ENCODE results near the gene CD80.

The CD80 gene

DNA sequence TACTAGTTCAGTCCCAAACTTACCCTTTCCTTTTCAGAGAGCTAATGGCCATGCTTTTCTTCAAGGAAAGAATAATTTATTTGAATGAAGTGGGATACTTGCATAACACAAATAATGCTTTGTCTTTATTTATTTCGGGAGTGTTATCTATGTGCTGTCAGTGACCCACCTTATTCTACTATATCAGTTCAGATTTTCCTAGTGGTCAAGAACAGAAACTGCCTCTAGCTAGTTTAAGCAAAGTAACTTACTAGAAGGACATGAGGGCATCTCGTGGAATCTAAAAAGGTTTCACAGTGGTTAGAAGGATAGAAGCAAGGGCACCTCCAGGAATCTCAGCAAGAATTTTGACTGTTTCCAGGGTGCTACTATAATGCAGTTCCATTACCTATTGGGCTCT, 64.8 kb downstream of the CD80 start:
- no peak for DNase-seq (ENCODE audit: low read depth)

DNA sequence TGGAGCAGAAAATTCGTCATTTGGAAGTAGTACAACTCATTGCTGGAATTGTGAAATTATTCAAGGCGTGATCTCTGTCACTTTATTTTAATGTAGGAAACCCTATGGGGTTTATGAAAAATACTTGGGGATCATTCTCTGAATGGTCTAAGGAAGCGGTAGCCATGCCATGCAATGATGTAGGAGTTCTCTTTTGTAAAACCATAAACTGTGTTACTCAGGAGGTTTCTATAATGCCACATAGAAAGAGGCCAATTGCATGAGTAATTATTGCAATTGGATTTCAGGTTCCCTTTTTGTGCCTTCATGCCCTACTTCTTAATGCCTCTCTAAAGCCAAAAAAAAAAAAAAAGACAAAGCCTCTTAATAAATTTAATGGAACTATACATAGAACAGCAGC, 66.6 kb downstream of the CD80 start:
- DNase-seq (ENCODE audit: low read depth) = no peak

DNA sequence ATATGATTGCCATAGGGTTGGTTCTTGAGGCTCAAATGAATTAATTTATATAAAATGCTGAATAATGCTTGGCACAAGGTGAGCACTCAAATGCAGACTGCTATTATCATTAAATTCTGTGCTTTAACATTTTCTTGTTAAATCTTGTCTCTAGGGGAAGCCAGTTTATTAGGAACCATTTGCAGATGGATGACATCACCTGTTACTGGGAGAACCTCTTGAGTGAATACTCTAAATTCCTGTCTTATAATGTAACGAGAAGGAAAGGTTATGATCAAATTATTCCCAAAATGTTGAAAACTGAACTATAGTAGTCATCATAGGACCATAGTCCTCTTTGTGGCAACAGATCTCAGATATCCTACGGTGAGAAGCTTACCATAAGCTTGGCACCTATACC, 67.3 kb downstream of the CD80 start:
- no peak for DNase-seq (ENCODE audit: low read depth)

DNA sequence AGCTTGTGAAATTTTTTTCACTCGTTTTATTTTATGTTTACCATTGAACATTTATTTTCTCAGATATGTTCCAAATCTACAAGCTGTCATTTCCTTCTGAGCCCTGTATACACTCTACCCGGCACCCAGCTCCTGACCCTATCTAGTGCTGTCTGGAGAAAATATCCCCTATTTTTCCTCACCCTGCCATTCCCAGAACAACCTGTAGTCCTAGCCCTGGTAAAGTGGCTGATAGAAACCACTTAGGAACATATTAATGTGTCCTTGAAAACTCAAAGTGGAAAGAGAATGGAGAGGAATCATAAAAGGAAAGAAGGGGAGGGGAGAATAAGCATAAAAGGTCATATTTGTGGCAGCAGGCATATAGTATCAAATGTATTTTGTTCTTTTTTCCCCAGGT, 69.3 kb downstream of the CD80 start:
- no peak for DNase-seq (ENCODE audit: low read depth)

DNA sequence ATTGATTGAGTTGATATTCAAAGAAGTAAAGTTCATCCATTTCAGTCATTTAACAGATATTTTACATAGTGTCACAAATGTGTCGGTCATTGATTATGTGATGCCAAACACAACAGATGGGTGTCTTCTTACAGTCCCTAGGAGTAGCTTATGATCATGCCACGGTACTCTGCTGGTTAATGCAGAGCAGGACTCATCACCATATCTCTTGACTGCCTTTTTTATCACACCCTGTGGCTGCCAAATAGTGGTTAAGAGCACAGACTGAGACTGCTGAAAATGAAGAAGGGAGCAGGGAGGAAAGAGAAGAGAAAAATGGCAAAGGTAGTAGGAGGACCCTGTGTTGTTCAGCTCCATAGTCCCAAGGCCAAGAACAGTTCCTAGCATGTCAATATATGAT, 73.9 kb downstream of the CD80 start:
- no peak for DNase-seq (ENCODE audit: low read depth)

DNA sequence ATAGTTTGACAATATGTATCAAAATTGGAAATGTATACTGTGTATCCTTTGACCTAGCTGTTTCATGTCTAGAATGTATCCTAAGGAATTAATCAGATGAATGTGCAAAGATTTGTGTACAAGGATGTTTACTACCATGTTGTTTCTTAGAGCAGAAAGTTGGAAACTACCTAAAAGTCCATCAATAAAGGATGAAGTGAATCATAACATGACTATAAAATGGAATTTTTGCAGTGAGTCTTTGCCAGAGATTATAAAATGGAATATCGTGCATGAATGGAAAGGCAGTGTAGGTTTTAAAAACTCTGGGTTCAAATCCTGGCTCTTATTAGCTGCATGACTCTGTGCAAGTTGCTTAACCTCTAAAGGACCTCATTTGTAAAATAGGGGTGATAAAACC, 76.3 kb downstream of the CD80 start:
- DNase-seq (ENCODE audit: low read depth) = no peak

DNA sequence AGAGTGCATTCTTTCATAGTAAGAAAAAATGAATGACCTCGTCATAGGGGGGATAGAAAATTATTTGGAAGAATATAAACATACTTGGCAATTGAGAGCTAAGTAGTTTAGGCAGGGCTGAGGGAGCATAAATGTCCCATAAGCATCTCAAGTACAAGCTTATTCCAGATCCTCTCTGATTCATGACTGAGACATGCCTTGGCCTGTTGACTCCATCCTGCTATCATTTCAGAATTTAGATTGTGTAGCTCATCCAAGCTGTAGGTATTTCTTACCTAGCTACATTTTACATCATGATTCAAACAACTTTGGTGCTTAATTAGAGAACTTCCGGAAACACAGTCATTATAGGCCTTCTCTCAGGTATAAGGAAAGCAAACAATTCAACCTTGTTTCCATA, 78.3 kb downstream of the CD80 start:
- DNase-seq (ENCODE audit: low read depth) = no peak
